DMS79 (cell line): Measurements from ENCODE around the gene ADSL.

Experiments used
- DNase-seq: peaks from one replicate; lab custom pipeline; 2025; lab: John Stamatoyannopoulos, UW

The ADSL gene

DNA sequence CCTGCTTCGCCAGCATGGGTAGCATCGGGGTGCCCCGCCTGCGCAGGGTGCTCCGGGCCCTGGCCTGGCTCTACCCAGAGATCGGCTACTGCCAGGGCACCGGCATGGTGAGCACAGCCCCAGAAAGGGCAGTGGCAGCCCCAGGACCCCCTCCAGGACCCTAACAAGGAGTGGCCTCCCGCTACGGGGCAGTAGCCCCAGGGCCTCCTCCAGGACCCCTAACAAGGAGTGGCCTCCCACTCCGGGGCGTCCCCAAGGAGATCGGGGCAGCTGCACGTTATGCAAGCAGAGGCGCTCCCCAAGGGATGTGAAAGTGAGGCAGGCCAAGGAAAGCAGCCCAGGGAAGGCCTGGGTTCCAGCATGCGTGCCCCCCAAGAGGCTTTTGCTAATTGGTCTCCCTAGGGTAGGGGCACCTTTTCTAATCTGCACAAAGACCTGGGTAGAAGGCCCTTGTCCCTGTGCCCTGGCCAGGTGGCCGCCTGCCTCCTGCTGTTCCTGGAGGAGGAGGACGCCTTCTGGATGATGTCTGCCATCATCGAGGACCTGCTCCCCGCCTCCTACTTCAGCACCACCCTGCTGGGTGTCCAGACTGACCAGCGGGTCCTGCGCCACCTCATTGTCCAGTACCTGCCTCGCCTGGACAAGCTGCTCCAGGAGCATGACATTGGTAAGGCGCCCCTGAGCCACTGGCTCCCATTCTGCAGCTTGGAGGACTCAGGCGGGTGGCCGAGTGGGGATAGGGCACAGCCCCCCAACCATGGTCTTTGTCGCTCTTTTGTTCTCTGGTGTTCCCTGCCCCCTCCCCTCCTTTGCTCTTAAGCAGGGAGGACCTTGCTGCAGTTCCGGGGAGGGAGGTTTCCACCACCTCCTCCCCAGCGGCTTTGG is 59.1 kb downstream of the ADSL start:
- DNase-seq: no peak

DNA sequence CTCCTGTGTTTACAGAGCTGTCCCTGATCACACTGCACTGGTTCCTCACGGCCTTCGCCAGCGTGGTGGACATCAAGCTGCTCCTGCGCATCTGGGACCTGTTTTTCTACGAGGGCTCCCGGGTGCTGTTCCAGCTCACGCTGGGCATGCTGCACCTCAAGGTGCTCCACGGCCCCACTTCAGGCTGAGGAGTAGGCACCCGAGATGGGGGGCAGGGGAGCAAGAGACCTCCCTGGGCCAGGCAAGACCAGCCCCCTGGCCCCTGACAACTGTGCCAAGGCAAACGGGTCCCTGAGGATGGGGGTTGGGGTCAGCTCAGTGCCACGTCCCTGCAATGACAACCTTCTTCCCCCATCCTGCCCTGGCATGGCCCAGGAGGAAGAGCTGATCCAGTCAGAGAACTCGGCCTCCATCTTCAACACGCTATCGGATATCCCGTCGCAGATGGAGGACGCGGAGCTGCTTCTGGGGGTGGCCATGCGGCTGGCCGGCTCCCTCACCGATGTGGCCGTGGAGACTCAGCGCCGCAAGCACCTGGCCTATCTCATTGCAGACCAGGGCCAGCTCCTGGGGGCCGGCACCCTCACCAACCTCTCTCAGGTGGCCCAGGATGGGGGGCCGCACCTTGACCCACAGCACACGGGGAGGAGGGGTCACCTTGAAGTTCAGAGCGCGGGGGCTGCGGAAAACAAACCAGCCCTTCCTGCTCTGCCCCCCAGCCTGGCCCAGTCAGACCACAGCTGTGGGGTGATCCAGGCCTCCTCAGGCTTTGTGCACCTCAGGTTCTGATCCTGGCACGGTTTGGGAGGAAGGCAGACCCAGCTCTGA is 60.0 kb downstream of the ADSL start:
- DNase-seq: no peak

DNA sequence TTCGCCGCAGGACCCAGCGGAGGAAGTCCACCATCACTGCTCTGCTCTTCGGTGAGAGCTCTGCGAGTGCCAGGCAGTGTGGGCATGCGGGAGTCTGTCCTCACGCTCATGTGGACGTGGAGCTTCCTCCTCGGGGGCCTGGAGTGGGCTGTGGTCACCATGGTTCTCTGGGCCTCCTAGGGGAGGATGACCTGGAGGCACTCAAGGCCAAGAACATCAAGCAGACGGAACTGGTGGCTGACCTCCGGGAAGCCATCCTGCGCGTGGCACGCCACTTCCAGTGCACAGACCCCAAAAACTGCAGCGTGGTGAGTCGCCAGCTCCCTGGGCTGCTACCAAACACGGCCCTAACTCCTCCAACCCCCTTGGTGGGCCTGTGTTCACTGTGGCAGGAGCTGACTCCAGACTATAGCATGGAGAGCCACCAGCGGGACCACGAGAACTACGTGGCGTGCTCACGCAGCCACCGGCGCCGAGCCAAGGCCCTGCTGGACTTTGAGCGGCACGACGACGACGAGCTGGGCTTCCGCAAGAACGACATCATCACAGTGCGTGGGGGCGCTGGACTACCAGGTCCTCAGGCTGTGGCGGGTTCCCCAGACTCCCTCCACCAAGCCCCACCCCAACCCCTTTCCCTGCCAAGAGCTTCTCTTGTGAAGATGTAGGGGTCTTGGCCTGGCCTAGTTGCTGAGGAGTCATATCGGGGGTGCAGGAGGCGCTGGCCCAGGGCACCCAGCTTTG is 60.9 kb downstream of the ADSL start:
- no peak for DNase-seq

DNA sequence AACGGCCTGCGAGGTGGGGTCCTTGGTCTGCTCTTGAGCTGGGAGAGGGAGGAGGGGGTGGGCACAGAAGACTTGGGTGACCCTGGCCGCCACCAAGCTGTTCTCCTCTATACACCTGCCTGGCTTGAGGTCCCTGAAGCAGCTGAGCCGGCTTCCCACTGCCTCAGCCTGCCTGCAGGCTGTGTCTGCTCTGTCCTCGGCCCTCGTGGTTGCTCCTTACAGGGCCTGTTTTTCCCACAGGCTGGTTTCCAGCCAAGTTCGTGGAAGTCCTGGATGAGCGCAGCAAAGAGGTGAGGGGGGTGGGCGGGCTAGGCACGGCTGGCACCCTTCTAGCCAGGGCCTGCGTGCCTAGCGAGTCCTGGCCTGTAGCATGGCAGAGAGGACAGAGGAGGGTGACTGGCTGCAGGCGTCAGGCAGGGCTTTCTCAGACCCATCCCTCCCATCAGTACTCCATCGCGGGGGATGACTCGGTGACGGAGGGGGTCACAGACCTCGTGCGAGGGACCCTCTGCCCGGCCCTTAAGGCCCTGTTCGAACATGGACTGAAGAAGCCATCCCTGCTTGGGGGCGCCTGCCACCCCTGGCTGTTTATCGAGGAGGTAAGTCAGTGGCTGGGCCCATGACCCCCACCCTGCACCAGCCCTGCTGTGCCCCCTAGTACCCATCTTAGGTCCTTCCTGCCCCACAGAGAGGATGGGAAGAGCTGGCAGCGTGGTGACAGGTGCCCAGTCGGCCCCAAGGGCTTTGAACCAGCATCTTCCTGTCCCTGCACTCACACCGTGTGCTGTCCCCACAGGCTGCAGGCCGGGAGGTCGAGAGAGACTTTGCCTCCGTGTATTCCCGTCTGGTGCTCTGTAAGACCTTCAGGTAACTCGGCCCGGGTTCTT is 61.8 kb downstream of the ADSL start:
- DNase-seq: no peak

DNA sequence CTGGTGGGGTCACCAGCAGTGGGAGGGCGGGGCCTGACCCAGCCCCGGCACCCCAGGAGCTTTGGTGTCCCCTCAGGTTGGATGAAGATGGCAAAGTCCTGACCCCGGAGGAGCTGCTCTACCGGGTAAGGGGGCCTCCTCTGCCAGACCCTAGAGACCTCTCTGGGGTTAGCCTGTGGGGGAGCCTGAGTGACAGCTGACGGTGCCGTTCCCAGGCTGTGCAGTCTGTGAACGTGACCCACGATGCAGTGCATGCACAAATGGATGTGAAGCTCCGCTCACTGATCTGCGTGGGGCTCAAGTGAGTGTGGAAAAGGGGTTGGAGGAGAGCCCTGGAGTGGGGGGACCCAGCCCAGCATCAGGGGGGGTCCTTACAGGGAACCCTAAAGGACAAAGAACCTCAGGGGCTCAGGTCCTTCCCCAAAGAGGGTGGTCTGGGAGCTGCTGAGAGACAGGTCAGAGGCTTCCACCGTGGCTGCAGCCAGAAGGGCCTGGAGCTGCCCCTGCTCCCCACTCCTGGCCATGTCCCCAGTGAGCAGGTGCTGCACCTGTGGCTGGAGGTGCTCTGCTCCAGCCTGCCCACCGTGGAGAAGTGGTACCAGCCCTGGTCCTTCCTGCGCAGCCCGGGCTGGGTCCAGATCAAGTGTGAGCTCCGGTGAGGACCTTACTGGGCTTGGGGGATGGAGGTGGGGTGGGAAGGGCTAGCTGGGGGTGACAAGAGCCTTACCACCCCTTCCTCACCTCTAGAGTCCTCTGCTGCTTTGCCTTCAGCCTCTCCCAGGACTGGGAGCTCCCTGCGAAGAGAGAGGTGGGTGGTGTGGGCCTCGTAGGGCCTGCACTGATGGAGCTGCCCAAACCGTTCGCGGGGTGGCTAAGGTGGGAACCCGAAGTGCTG is 62.7 kb downstream of the ADSL start:
- no peak for DNase-seq

DNA sequence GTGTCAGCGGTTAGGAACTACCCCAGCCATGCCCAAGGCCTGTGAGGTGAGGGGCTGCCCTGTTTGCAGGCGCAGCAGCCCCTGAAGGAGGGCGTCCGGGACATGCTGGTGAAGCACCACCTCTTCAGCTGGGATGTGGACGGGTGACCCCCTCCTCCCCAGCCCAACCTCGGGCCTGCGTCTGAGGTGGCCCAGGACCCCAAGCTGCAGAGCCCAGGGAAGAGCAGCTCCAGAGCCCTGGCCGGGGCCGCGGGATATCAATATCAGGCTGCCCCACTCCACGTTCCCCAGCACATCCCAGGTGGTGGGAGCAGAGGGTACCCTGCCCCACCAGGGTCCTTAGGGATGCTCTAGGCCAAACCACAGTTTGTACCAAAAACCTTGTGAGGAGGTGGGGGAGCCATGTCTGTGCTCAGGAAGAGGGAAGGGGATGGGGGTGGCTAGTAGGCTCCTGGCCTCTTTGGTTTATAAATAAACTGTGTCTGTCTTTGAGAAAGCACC is 63.4 kb downstream of the ADSL start:
- DNase-seq: no peak

DNA sequence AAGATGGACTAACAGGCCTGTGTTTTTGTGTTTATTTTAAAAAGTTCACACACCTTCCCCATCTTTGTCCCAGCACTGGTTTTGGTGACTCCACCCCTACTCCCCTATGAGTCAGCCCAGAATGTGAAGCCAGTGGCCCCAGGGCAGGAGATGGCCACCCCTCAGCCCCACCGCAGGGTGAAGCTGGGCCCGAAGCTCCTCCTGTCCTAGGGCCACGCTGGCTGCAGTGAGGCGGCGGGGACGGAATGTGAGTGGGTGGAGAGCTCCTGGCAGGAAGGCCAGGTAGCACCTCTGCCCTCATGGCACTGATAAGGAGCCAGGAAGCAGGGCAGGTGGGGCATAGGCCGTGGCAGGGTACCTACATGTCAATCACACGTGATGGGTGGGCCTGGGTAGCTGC is 64.0 kb downstream of the ADSL start:
- no peak for DNase-seq

DNA sequence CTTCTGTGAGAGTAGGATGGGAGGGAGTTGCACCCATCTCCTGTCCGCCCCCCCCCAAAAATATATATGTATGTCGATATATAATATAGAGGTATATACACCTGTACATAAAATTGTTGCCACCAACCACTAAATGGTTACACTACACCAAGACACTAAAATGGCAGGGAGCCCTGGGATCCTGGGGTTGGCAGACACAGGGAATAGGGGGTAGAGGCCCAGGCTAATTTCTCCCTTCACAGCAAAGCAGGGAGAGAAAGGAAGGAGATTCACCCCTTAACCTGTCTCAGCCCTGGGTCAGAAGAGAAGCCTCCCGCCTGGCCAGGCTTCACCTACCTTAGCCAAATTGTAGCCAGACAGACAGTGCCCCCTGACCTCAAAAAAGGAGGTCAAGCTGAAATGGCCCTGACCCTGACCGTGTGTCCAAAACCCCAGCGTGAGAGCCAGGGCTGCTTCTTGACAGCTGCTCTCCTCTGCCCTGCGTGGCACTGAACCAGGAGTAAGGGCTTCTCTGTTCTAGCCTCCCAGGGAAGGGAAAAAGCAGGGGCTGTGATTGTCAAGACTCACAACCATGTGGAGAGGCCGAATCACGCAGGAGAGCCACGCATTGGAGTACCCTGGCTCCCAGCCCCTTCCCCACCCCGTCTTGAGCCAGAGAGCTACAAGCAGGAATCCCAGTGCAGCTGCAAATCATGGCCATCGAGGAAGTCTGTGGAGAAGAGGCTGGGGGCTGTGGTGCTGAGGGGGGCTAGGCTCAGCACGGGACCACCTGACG is 64.6 kb downstream of the ADSL start:
- no peak for DNase-seq

DNA sequence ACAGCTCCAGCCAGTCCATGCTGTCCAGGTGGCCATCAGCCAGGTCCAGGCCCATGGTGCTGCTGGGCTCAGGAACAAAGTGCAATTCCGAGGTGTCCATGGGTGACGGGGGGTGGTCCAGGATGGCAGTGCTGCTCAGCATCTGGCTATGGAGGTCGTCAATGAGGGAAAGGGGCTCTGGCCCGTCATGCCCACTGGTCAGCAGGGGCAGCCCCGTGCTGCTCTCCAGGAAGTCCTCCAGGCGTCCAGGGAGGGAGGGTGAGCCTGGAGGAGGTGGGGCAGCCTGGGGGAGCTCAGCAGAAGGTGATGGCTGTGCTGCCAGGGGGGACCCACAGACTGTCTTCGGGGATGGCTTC is 65.2 kb downstream of the ADSL start:
- no peak for DNase-seq

DNA sequence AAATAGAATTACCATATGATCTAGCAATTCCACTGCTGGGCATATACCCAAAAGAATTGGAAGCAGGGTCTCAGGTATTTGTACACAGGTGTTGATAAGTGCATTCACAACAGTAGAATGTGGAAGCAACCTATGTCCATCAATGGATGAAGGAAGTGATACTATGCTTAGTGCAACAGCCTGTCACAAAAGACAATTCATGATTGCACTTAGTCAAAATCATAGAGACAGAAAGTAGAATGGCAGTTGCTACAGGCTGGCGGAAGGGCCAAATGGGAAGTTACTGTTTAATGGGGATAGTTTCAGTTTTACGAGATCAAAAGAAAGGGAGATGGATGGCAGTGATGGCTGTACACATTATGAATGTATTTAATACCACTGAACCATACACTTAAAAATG is 66.1 kb downstream of the ADSL start:
- DNase-seq: no peak

DNA sequence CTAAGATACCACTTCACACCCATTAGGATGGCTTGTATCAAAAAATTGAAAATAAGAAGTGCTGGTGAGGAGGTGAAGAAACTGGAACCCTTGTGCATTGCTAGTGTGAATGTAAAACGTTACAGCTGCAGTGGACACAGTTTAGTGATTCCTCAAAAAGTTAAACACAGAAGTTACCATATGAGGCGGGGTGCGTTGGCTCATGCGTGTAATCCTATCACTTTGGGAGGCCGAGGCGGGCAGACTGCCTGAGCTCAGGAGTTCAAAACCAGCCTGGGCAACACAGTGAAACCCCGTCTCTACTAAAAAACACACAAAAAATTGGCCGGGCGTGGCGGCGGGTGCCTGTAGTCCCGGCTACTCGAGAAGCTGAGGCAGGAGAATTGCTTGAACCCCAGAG is 67.6 kb downstream of the ADSL start:
- no peak for DNase-seq

DNA sequence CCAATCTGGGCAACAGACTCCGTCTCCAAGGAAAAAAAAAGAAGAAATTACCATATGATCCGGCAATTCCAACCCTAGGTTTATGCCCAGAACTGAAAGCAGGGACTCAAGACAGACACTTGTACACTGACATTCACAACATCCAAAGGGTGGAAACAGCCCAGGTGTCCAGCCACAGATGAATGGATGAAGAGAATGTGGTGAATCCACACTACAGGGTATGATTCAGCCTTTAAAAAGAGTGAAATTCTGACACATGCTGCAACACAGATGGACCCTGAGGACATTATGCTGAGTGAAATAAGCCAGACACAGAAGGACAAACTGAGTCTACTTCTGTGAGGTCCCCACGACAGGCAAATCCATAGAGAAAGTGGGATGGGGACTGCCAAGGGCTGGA is 68.0 kb downstream of the ADSL start:
- DNase-seq: no peak

DNA sequence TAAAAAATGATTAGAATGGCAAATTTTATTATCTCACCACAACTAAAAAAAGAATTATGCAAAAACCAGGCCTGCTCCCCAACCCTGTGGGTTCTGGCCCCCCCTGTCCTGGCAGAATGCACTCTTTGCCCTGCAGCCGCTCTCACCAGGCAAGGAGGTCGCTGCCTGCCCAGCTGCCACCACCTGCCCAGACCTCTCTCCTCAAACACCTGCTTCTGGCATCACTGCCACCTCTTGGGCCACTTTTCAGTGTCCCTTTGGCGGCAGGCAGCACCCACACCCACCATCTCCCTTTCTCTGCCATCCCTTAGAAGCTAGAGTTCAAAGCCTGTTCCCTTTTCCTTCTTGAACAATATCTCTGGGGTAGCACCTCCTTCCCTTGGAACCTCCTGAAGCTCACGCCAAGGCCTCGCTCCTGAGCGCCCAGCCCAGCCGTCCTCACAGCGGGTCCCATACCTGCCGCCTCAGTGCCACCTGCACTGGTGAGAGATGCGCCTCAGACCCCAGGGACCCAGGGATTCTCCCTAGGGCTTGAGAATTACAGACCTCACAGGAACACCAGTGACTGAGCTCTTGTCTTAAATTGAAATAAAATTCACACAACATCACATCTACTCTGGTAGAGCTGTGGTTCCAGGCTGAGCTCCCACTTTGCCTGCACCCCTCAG is 68.7 kb downstream of the ADSL start:
- DNase-seq: no peak

DNA sequence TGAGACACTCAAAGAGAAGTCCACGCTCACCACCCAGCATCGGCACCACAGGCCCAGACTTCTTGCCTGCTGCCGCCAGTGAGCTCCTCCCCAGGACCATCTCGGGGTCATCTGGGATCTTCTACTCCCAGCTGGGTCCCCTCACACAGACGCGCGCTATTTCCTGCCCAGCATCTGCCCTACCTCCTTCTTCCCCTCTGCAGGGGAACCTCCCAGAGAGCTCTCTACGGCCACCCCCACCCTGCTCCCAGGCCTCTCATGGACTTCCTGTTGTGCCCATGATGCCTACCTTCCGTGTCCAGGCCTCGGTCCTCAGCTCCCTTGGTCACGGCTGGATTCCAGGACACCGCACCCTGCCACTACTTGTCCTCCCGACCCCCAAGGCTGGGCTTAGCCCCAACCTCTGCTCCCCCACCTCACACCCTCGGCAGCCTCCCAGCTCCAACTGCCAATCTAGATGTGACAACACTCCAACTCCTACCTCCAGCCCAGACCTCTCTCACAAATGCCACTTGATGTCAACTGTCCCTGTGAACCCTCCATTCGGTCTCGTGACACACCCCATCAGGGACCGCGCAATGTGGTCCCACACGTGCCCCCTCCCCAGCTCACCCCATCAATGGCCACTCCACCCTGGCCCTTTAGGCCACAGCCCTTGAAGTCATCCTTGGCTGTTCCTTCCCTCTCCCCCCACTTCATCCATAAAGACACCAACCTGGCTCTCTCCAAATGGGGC is 69.4 kb downstream of the ADSL start:
- no peak for DNase-seq

DNA sequence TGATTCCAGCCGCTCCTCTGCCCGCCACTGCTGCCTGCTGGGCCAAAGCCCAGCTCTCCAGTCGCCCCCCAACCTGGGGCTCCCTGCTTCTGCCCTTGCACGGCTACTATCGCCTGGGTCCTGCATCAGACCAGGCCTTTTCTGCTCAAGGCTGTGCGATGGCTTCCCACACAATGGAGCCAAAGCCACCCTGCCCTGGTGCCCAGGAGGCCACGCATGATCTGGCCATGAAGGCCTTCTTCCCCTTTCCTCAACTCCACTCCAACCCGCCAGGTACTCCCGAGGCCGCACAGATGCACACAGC is 69.9 kb downstream of the ADSL start:
- no peak for DNase-seq

DNA sequence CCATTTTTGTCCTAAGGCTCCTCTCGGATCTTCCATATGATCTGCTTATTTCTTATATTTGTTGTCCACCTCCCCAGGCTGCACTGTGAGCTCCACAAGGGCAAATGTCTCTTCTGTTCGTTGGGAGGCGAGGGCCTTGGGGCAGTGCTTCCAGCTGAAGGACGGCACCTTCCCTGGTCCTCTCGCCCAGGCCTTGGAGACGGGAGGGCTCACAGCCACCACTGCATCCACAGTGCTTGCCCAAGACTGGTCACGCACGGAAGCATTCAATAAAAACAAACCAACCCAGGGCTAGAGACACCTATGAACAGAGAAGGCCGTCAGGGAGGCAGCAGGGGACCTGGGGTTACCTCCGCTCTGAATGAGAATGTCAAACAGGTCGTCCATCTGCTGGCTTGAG is 70.3 kb downstream of the ADSL start:
- no peak for DNase-seq

DNA sequence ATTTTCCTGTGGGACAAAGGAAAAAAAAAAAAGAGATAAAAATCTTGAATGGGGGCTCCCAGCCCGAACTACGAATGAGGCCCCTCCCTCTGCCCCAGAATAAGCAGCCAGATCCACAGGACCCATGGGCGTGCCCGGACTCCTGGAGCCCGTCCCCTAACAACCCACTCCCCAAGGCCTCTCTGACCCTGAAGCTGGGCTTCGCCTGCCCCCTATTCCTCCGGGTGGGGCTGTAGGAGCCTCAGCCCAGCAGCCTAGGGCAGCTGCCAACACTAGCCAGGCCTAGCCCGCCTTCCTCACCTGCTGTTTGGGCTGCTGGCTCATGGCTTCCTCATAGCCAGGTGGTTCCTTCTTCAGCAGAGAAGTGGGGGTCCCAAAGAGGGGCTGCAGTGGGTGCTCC is 70.7 kb downstream of the ADSL start:
- no peak for DNase-seq

DNA sequence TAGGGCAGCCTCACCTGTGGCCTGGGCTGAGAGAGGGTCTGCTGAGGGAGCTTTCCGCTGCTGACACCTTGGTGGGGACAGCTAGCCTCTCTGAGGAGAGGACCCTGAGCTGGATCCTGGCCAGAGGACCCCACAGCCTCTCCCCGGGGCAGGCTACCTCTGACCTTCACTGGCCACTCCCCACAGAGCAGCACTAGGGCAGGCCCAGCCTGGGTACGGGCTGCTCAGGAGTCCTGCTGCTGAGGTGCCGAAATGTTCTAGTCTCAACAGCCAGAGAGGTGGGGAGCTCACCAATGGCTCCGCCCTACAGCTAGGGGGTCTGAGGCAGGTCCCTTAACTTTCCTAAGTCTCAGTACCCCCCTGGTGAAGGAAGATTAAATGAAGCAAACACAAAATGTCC is 71.6 kb downstream of the ADSL start:
- DNase-seq: no peak
